Thymus (tissue), 14 donors: ENCODE data around the gene NMRAL1. TPM values are rescaled to one million over a fixed set of nuclear protein-coding genes. Genes with fewer than 3 reads are reported as not detected.

ENCODE experiments used
- DNase-seq, 9 donors: peaks; one replicate each; pipeline ENCODE4 v3.0.0-alpha.2; 2013; ENCODE audit warnings: low spot score in 9 of 9, low read depth in 6 of 9, missing footprints in 1 of 9
- H3K27ac ChIP-seq, 2 donors: one replicate each; pipeline ENCODE4 v1.5.1; 2013; ENCODE audit warnings: control low read depth in 1 of 2, low read depth in 1 of 2, low read length in 1 of 2, mild to moderate bottlenecking in 1 of 2, moderate library complexity in 1 of 2
- H3K27me3 ChIP-seq, 2 donors: one replicate each; pipeline ENCODE4 v1.5.1; 2013; ENCODE audit warnings: low read length in 1 of 2; ENCODE audit not compliant: control insufficient read depth in 2 of 2, insufficient read depth in 1 of 2
- H3K36me3 ChIP-seq, 2 donors: one replicate each; pipeline ENCODE4 v1.5.1; 2013; ENCODE audit warnings: low read length in 1 of 2, mild to moderate bottlenecking in 1 of 2, moderate library complexity in 1 of 2; ENCODE audit not compliant: control insufficient read depth in 2 of 2, insufficient read depth in 2 of 2
- H3K4me1 ChIP-seq, 2 donors: one replicate each; pipeline ENCODE4 v1.5.1; 2013; ENCODE audit warnings: low read length in 2 of 2; ENCODE audit not compliant: control insufficient read depth in 2 of 2, insufficient read depth in 2 of 2
- H3K4me3 ChIP-seq, 2 donors: one replicate each; pipeline ENCODE4 v1.5.1; 2013; ENCODE audit warnings: low read length in 2 of 2, control low read depth in 1 of 2, mild to moderate bottlenecking in 1 of 2
- H3K9me3 ChIP-seq, 2 donors: one replicate each; pipeline ENCODE4 v1.5.1; 2013; ENCODE audit warnings: low read length in 1 of 2, mild to moderate bottlenecking in 1 of 2; ENCODE audit not compliant: control insufficient read depth in 2 of 2, insufficient read depth in 1 of 2
- WGBS: extraction: QIAGEN DNeasy Blood & Tissue Kit; methylation state at CpG from one replicate; pipeline ENCODE4 v1.1.7; 2013; 5-methylcytosine and 5-hydroxymethylcytosine counted together
- long read RNA-seq, 10 donors: transcript quantifications; one replicate each; lab custom pipeline, GENCODE V29; 2026
- polyA plus RNA-seq: library from polyadenylated mRNA; stranded (reverse); fragments of 200-250 nt; gene quantifications from one replicate; pipeline ENCODE4 v1.2.3, GENCODE V29; 2013
- total RNA-seq: library from RNA; stranded (reverse); fragments of 120-200 nt; gene quantifications from one replicate; pipeline ENCODE4 v1.2.4, GENCODE V29; 2013
- donor health status: healthy.

NMRAL1 gene
- total RNA-seq, result 57.4 TPM
- 44.9 TPM for polyA plus RNA-seq
- long read RNA-seq, donor 1, partial matches to known transcripts, result 0 of 5 reads
- long read RNA-seq, donor 1, other reads (novel, unspliced or antisense), result 5 of 5 reads
- long read RNA-seq, donor 2, result 0 reads
- long read RNA-seq, donor 3, transcript NMRAL1-201 (6 exons, 1,376 nt), result minor isoform, 6 of 29 reads
- long read RNA-seq, donor 3, transcript NMRAL1-202 (6 exons, 1,233 nt), result major isoform, 10 of 29 reads
- long read RNA-seq, donor 3, partial matches to known transcripts, result 7 of 29 reads
- long read RNA-seq, donor 3, other reads (novel, unspliced or antisense), result 0 of 29 reads
- long read RNA-seq, donor 4, partial matches to known transcripts, result 39 of 81 reads
- long read RNA-seq, donor 4, other reads (novel, unspliced or antisense), result 36 of 81 reads
- long read RNA-seq, donor 5, transcript NMRAL1-202 (6 exons, 1,233 nt), result major isoform, 11 of 22 reads
- long read RNA-seq, donor 5, partial matches to known transcripts, result 5 of 22 reads
- long read RNA-seq, donor 5, other reads (novel, unspliced or antisense), result 0 of 22 reads
- long read RNA-seq, donor 6, transcript NMRAL1-202 (6 exons, 1,233 nt), result major isoform, 6 of 70 reads
- long read RNA-seq, donor 6, partial matches to known transcripts, result 28 of 70 reads
- long read RNA-seq, donor 6, other reads (novel, unspliced or antisense), result 30 of 70 reads
- long read RNA-seq, donor 7, partial matches to known transcripts, result 0 of 11 reads
- long read RNA-seq, donor 7, other reads (novel, unspliced or antisense), result 0 of 11 reads
- long read RNA-seq, donor 8, partial matches to known transcripts, result 0 of 6 reads
- long read RNA-seq, donor 8, other reads (novel, unspliced or antisense), result 0 of 6 reads
- long read RNA-seq, donor 9, transcript NMRAL1-202 (6 exons, 1,233 nt), result major isoform, 5 of 44 reads
- long read RNA-seq, donor 9, partial matches to known transcripts, result 11 of 44 reads
- long read RNA-seq, donor 9, other reads (novel, unspliced or antisense), result 21 of 44 reads
- long read RNA-seq, donor 10, partial matches to known transcripts, result 0 of 6 reads
- long read RNA-seq, donor 10, other reads (novel, unspliced or antisense), result 0 of 6 reads

DNA sequence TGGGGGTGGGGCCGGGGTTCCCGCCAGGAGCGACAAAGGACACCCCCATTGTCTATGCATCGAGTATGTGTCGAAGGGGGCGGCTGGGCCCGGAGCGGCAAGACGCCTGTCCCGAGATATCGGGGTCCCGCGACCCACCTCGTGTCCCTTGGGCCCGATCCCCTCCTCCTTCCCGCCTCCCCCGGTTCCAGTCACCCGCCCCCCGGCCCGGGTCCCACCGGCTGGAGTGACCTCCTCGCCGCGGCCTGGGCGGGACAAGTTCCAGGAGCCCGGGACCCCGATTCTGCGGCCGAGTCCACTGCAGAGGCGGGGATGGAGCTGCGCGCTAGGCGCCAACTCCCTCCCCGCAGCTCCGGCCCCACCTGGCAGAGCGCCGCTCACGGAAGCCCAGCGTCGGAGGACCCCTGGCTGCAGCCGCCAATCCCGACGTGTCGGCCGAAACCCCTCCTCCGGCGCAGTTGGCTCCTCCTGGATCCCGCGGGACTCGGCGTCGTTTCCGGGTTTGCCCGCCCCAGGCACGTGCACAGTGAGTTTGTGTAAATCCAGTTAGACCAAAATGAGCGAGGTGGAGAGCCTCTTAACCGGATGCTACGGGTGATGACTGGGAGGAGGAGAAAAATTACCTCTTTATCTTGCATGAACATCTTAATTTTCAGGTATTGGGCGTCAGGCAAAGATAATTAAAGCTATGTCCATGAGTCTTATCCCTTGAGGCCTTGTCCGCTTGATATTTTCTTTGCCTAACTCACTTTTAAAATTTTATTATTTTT is at the start of gene NMRAL1:
TSS of gene NMRAL1 (minus strand) at position 434 of the 770 bp plus-strand sequence. CDS start 493 bp downstream, outside the sequence.
- peak; percentile 47 to 93 (median 78) for DNase-seq
- peaks cover 18 to 32% of the 10 kb centered on the region in 2 donors for H3K4me1 ChIP-seq

DNA sequence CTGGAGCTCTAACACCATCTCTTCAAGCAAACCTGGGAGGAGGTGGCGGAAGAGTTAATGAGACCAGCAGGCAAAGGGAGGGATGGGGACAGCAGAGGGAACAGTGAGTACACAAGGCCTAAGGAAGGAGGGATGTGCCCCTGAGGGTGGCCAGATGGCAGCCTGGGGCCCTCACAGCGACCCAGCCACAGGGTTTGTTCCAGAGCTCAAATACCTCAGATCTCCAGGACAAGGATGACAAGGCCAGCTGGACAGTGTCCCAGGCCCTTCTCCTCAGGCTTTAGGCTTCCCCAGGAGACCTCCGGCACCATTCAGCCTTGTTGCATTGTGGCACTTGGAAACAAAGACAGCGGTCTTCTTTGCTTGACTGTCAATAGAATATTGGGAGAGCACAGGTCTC is 49.3 kb upstream of the NMRAL1 start:
- peaks cover 9 to 12% of the 10 kb centered on the region in 2 donors for H3K36me3 ChIP-seq
- DNase-seq, result no peak
- H3K4me1 ChIP-seq, result peaks cover 4 to 53% of the 10 kb centered on the region in 2 donors
- H3K9me3 ChIP-seq, result no peaks in the 10 kb centered on the region
- peak overlapping the region in 1 of 2 donors; percentile 32 for H3K27ac ChIP-seq
- no peaks in the 10 kb centered on the region for H3K27me3 ChIP-seq
- 97% methylated on average over 4 of the region's 4 CpGs for WGBS
- H3K4me3 ChIP-seq, result no peak overlapping the region

More for the DNA sequence above, at the start of gene NMRAL1:
- Histone ChIP-seq H3K4me3 (peak within 1 kb of the TSS; percentile 64 to 72), H3K36me3 (peaks cover under 1 to 6% of the 10 kb centered on the region in 2 donors), H3K9me3 (peaks cover 0 to 6% of the 10 kb centered on the region in 2 donors), H3K27me3 (no peaks in the 10 kb centered on the region), H3K27ac (peak within 1 kb of the TSS; percentile 81 to 85)
- WGBS, result 2% methylated on average over 60 of the region's 60 CpGs

DNA sequence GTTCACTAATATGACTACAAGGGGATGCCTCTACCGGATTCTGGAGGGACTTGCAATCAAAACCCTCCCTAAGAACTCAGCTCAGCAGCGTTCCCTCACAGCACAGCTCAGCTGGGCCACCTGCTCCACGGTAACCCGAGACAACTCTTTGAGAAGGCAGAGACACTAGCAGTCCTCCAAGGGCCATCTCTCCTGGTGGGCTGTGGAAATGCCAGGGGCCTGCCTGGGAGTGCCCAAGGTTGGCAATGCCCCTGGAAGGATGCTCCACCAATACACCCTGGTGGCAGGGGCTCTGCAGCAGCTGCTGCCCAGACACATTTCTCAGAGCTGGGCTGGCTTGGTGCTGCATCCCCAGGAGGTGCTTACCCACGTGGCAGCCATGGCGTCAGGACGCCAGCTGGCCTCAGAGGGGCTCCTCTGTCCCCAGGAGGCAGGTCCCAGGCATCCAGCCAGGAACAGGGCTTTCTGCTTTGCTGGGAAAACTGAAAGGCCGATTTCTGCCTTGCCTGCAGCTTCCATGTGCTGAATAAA is 47.7 kb upstream of the NMRAL1 start:
- Histone ChIP-seq H3K36me3 (peaks cover 9 to 12% of the 10 kb centered on the region in 2 donors), H3K27ac (peak overlapping the region in 1 of 2 donors; percentile 58), H3K4me3 (no peak overlapping the region), H3K9me3 (no peaks in the 10 kb centered on the region), H3K4me1 (peaks cover 6 to 53% of the 10 kb centered on the region in 2 donors), H3K27me3 (no peaks in the 10 kb centered on the region)
- WGBS, result 90% methylated on average over 8 of the region's 8 CpGs
- DNase-seq, result no peak

DNA sequence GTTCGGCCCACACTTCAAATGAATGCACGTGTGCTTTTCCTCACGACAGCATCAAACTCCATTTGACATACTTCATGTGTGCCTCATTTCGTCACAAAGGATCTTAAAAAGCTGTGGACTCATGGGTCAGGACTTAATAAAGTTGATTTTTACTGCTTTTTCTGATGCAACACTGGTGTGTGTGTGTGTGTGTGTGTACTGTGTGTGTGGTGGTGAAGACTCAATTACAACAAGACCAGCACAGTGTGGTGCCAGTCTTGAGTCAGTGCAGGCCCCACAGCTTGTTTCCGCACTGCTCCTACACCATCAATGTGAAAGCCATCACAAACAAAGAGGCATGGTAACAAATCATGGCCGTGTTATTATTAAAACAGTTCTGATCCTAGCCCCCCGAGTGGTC is 46.5 kb upstream of the NMRAL1 start:
- peaks cover 6 to 46% of the 10 kb centered on the region in 2 donors for H3K4me1 ChIP-seq

DNA sequence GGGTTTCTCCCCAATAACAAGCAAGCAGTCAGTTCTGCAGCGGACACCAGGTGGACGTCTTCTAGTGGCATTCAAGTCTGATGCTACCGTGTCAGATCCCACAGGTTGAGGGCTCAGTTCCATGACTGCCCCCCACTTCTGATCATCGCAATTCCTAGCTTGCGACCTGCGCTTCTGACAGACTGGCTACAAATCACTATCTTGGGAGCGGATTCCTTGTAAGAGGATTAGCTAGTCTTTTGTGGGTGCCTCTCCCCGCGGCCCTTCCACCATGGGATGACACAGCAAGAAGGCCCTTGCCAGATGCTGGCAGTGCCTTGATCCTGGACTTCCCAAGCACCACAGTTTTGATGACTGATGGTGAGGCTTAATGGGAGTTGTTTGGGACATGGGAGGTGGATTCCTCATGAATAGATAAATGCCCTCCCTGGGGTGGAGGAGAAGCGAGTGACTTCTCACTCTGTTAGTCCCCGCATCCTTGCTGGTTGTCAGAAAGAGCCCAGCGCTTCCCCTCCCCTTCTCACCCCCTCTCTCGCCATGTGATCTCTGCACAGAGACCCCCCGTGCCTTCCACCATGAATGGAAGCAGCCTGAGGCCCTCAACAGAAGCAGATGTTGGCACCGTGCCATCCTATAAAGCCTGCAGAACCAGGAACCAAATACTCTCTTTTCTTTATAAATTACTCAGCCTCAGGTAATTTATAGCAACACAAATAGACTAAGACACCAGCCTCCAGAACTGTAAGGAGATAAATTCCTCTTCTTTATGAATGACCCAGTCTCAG is 45.0 kb upstream of the NMRAL1 start:
- WGBS, result 89% methylated on average over 15 of the region's 15 CpGs
- no peaks in the 10 kb centered on the region for H3K27me3 ChIP-seq
- no peak for DNase-seq
- H3K9me3 ChIP-seq, result no peaks in the 10 kb centered on the region
- peaks cover 9 to 12% of the 10 kb centered on the region in 2 donors for H3K36me3 ChIP-seq
- H3K4me1 ChIP-seq, result peaks cover 6 to 45% of the 10 kb centered on the region in 2 donors
- no peak overlapping the region for H3K27ac ChIP-seq
- H3K4me3 ChIP-seq, result no peak overlapping the region

More for the DNA sequence above, 46.5 kb upstream of the NMRAL1 start:
- WGBS, result 97% methylated on average over 7 of the region's 7 CpGs
- H3K9me3 ChIP-seq, result no peaks in the 10 kb centered on the region
- H3K36me3 ChIP-seq, result peaks cover 9 to 12% of the 10 kb centered on the region in 2 donors
- DNase-seq, result no peak
- no peak overlapping the region for H3K4me3 ChIP-seq
- H3K27me3 ChIP-seq, result no peaks in the 10 kb centered on the region
- H3K27ac ChIP-seq, result no peak overlapping the region

DNA sequence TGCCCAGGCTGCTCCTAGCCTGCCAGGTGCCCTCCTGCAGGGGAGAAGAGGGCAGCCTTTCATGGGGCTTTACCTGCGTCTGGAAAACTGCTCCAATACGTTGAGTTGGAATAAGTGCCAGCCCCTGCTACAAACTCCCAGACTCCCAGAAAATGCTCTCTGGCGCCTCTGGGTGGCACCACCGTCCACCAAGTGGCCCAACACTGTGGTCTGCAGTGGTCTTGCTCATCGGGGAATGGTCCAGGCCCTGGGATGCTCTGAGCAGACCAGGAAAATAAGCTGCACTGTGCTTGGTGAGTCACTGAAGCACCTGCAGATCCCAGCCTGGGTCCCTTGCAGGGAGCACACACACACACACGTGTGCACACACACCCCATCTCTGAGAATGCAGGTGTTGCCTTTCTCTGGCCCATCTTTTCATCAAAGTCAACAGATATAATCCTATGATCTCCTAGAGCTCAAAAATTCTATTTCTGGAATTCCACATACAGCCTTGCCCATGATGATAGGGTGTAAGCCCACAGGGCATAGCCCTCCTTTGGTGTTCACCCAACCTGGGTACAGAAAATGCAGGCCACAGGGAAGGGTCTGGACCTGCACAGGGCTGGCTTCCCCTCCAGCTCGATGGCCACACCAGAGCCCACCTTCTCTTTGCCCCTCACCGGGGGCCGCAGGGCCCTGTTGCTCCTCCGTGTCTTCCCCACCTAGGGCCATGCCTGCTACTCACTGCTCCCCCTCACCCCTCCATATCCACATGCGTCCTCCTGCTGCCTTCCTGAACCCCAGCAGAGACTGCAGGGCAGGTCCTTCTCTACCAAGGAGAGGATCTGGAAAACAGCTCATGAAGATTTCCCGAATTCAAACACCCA is 43.6 kb upstream of the NMRAL1 start:
- Histone ChIP-seq H3K27me3 (no peaks in the 10 kb centered on the region), H3K4me1 (peaks cover 8 to 46% of the 10 kb centered on the region in 2 donors), H3K27ac (peak overlapping the region in 1 of 2 donors; percentile 20), H3K9me3 (no peaks in the 10 kb centered on the region), H3K36me3 (peaks cover 13 to 18% of the 10 kb centered on the region in 2 donors), H3K4me3 (no peak overlapping the region)
- peak in 1 of 9 donors; percentile 55 for DNase-seq
- 80% methylated on average over 12 of the region's 12 CpGs for WGBS

DNA sequence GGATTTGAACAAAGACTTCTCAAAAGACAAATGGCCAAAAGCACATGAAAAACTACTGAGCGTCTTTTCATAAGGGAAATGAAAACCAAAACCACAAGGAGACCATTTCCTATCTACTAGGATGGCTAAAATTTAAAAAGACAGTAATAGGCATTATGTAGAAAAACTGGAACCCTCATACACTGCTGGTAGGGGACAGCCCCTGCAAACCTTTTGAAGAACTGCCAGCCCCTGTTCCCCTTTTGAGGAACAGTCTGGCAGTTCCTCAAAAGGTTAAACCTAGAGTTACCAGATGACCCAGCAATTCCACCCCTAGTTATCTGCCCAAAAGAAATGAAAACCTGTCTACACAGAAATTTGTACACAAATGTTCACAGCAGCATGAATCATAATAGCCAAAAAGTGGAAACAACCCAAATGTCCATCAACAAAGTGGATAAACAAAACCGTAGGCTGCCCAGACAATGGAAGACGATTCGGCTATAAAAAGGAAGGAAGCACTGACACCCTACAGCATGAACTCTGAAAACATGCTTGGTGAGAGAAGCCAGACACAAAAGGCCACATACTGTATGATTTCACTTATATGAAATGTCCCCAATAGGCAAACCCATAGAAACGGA is 41.3 kb upstream of the NMRAL1 start:
- H3K27ac ChIP-seq, result peak overlapping the region; percentile 43 to 45
- peaks cover 8 to 37% of the 10 kb centered on the region in 2 donors for H3K4me1 ChIP-seq
- no peaks in the 10 kb centered on the region for H3K9me3 ChIP-seq
- DNase-seq, result no peak
- no peaks in the 10 kb centered on the region for H3K27me3 ChIP-seq
- peaks cover 29 to 33% of the 10 kb centered on the region in 2 donors for H3K36me3 ChIP-seq
- H3K4me3 ChIP-seq, result no peak overlapping the region
- 38% methylated on average over 5 of the region's 5 CpGs for WGBS
